GM19452 (cell line): ENCODE measurements around the gene AFF2.

Experiments
- ATAC-seq: cut with Tn5 transposase; IDR thresholded peaks from one replicate; pipeline ENCODE4 v1.9.1; 2021; ENCODE audit not compliant: unreplicated experiment

The AFF2 gene

GRCh38 chrX:149045645-149046210 lies 545.3 kb downstream of the AFF2 start:
- ATAC-seq: no peak
